ENCODE results near the gene ARMH4.
A peak's percentile ranks its signal among the peaks of the same experiment; 100 is the strongest.

Gene ARMH4

GRCh38 chr14:58152014-58152857, at the start of gene ARMH4:
Gene ARMH4 (minus strand): TSS chr14:58152213. CDS start chr14:58139358, 12,855 bp downstream.
- peak; percentile 44 for DNase-seq

GRCh38 chr14:58200846-58201245, 48.8 kb upstream of the ARMH4 start:
- no peak for DNase-seq

- no peak for DNase-seq
Observed at GRCh38 chr14:58200480-58200841, 48.4 kb upstream of the ARMH4 start.

GRCh38 chr14:58199726-58200479, 47.9 kb upstream of the ARMH4 start, which contains the start of gene ACTR10:
Gene ACTR10 (plus strand): TSS chr14:58200149. CDS start chr14:58200218, 69 bp downstream.
- DNase-seq = peak; percentile 59

GRCh38 chr14:58198086-58198485, 46.1 kb upstream of the ARMH4 start:
- DNase-seq = no peak

- DNase-seq = no peak
Observed at GRCh38 chr14:58196198-58196597, 44.2 kb upstream of the ARMH4 start.

- no peak for DNase-seq
Observed at GRCh38 chr14:58193542-58193941, 41.5 kb upstream of the ARMH4 start.

- no peak for DNase-seq
Observed at GRCh38 chr14:58191763-58192601, 40.0 kb upstream of the ARMH4 start.

- no peak for DNase-seq
Observed at GRCh38 chr14:58189176-58189575, 37.2 kb upstream of the ARMH4 start.

- DNase-seq = no peak
Observed at GRCh38 chr14:58177125-58177524, 25.1 kb upstream of the ARMH4 start.

- DNase-seq = peak; percentile 86
Observed at GRCh38 chr14:58171090-58171489, 19.1 kb upstream of the ARMH4 start.

GRCh38 chr14:58167891-58168290, 15.9 kb upstream of the ARMH4 start:
- DNase-seq = no peak

GRCh38 chr14:58167057-58167456, 15.0 kb upstream of the ARMH4 start:
- peak; percentile 30 for DNase-seq

GRCh38 chr14:58166005-58166983, 14.3 kb upstream of the ARMH4 start:
- peak; percentile 60 for DNase-seq

GRCh38 chr14:58160561-58160960, 8.5 kb upstream of the ARMH4 start:
- DNase-seq = no peak

GRCh38 chr14:58151133-58152013, 640 bp downstream of the ARMH4 start:
- DNase-seq = no peak

- no peak for DNase-seq
Observed at GRCh38 chr14:58150243-58150805, 1.7 kb downstream of the ARMH4 start.

GRCh38 chr14:58149196-58149595, 2.8 kb downstream of the ARMH4 start:
- no peak for DNase-seq

GRCh38 chr14:58146399-58146798, 5.6 kb downstream of the ARMH4 start:
- no peak for DNase-seq

GRCh38 chr14:58145936-58146335, 6.1 kb downstream of the ARMH4 start:
- no peak for DNase-seq

All from NCI-H446 treated with DMSO at 0.1 percent for 48 hours (cell line).